Suppressor macrophage treated with lipopolysaccharide for 4 hours (primary cell): ENCODE results near the gene APOLD1.
"Not testable (repeated sequence)": the region's sequence is repeated elsewhere in the genome, so short reads cannot be mapped to it uniquely, and the experiment has no call there.

Experiments used
- DNase-seq: peaks from one replicate; pipeline ENCODE4 v3.0.0-alpha.2; 2020

The APOLD1 gene, protein sequence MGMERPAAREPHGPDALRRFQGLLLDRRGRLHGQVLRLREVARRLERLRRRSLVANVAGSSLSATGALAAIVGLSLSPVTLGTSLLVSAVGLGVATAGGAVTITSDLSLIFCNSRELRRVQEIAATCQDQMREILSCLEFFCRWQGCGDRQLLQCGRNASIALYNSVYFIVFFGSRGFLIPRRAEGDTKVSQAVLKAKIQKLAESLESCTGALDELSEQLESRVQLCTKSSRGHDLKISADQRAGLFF

GRCh38 chr12:12784911-12785814, at the start of gene APOLD1:
Gene APOLD1, plus strand, starts transcription at chr12:12785659. Its CDS starts 33 bp downstream, at chr12:12785692.
- no peak for DNase-seq

DNA sequence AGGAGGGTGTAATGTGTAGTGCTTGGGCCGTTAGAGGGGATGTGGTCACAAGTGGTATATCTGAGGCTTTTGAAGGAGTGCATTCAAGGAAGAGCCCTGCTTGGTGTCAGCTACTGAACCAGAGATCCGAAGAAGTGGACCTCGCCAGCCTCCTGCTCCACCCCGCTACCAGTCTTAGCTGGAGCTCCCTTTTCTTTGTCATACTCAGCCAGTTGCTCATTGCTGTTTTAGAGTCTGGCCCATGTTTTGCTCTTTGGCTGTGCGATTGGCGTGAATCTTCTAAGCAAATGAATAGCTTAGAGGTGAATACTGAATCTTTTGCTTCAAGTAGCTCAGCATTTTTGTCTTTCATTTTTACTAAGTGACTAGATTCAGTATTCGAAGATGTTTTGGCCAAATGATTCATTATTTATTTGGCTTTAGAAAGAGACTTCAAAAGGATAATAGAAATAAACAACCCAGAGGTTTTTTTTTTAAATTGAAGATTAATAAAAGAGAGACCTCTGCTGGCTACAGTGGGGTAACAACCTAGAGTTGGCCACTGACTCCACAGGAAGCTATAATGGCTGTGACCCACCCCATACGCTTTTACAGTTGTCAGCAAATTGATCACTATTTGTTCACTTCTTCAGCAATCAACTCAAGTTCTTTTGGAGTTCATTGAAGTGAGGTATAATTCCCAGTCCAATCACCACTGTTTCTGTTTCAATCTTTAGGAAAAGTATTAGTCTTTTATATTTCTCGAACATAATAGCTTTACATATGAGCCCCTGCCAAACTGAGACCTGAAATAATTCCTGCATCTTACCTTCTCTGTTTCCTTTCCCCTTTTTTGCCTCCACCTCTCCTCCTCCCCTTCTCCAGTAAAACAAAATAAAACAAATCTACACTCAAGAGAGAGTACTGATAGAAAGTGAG, 48.4 kb upstream of the APOLD1 start:
- DNase-seq = peak; percentile 65

DNA sequence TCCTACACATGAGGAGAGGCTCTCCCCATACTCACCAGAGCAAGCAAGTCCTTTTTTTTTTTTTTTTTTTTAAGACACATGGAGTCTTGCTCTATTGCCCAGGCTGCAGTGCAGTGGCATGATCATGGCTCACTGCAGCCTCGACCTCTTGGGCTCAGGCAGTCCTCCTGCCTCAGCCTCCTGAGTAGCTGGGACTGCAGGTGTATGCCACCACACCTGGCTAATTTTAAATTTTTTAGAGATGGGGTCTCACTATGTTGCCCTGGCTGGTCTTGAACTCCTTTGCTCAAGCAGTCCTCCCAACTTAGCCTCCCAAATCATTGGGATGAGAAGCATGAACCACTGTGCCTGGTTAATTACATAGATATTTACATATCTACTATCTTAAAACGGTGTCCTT, 47.3 kb upstream of the APOLD1 start:
- not testable (repeated sequence) for DNase-seq

DNA sequence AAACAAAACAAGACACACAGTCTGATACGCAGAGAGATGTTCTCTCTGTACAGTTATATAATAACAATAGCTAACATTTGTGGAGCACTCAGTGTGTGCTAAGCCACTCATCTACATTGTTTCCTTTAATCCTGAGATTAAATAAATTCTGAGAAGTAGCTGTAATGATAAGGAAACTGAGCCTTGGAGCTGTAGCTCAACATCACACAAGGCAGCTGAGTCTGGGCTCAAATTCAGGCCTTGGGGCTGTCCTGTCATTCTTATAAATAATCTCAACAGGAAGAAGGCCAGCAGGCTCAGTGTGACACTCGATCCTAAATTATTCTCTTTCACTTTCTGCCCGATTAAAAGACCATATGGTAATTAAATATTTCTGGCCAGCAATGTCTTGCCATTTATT, 43.8 kb upstream of the APOLD1 start:
- no peak for DNase-seq

GRCh38 chr12:12744546-12745305, 40.7 kb upstream of the APOLD1 start:
- no peak for DNase-seq

- DNase-seq = no peak
These were observed 39.8 kb upstream of the APOLD1 start for GRCh38 chr12:12745576-12746211.

GRCh38 chr12:12747278-12747677, 38.2 kb upstream of the APOLD1 start:
- DNase-seq = no peak

DNA sequence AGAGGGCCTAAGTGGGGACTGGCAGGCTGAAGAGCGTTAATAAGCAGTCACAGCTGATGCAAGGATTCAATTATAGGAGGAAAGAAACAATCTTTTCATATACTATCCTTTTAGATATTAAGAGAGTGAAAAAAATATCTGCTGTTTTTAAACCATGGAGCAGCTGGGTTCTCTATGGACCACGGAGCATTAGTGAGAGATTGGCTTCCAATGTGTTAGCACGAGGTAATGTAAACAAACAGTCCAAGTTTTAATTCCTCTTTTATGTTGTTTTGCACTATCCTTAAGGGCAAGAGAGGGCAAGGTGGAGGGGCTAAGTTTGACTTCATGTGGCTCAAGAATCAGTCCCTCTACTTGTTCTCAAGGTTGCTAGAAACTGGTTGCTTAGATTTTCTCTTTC, 37.4 kb upstream of the APOLD1 start:
- DNase-seq = no peak

- DNase-seq = no peak
These were observed 36.0 kb upstream of the APOLD1 start for GRCh38 chr12:12749433-12749832.

DNA sequence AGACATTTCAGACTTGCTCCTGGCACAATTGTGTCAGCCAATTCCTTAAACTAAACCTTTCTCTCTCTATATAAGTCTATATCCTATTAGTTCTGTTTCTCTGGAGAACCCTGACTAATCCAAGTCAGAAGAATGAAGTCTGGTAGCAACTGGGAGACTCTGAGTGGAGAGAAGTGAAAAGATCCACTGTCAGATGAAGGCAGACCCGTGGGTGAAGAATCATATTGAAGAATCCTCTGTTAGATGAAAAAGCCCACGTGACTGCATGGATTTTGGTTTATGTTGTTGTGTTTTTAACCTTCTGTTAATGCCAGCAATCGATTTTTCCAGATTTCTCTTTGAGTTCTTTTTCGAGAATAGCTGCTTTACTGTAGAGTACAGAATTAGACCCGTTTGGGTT, 29.5 kb upstream of the APOLD1 start:
- DNase-seq = no peak

GRCh38 chr12:12757121-12757520, 28.3 kb upstream of the APOLD1 start:
- no peak for DNase-seq

GRCh38 chr12:12759234-12759915, 26.1 kb upstream of the APOLD1 start:
- no peak for DNase-seq

DNA sequence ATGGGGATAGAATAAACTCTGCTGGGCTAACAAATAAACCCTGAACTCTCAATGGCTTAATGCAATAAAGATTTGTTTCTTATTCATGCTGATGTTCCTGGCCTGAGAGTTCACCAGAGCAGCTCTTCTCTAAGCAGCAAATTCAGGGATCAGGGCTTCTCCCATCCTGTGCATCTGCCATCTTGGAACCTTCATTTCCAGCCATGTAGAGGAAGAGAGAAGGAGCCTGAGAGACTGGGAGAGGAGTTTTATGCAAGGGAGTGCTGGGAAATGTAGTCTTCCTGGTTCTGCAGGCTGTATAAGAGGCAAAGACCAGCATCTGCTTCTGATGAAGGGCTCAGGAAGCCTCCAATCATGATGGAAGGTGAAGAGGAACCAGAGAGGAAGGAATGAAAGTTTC, 20.6 kb upstream of the APOLD1 start:
- DNase-seq = no peak

GRCh38 chr12:12770262-12770661, 15.2 kb upstream of the APOLD1 start:
- DNase-seq = no peak

- no peak for DNase-seq
These were observed 10.7 kb upstream of the APOLD1 start for GRCh38 chr12:12774791-12775190.

DNA sequence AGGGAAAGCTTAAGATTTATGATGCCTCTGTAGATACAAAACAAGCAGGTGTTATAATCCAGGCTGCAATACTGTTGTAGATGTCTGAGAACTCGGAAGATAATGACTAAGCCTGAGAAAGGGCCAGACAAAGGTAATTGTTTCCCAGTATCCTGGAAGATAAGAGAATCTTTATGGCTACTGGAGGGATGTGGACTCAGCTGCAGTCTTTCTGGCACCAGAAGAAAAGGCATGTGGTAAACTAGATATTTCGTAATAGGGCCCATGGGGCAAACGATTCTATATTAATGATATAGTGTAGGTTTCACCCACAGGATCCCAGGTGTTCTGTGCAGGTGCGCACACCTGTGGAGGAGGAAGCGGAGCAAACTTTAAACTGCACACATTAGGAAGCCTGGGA, 9.2 kb upstream of the APOLD1 start:
- no peak for DNase-seq

GRCh38 chr12:12777092-12777491, 8.4 kb upstream of the APOLD1 start:
- no peak for DNase-seq

DNA sequence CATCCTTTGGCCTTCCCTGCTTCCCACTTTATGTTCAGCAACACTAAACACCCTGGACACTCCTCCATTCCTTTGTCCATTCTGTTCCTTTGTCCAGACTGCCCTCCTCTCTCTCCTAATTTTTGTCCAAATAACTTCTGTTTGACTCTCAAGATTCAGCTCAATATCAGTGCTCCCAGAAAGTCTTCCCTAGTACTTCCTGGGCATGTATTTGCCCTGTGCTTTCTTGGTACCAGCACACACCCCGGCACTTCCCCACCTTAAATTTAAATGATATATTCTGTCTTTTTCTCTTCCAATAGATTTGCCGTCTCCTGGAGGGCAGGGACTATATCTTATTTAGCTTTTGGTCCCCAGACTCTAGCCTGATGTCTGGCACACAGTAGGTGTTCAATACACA, 6.5 kb upstream of the APOLD1 start:
- no peak for DNase-seq

GRCh38 chr12:12779529-12779928, 5.9 kb upstream of the APOLD1 start:
- peak; percentile 8 for DNase-seq

- no peak for DNase-seq
These were observed 1.3 kb upstream of the APOLD1 start for GRCh38 chr12:12784116-12784515.

DNA sequence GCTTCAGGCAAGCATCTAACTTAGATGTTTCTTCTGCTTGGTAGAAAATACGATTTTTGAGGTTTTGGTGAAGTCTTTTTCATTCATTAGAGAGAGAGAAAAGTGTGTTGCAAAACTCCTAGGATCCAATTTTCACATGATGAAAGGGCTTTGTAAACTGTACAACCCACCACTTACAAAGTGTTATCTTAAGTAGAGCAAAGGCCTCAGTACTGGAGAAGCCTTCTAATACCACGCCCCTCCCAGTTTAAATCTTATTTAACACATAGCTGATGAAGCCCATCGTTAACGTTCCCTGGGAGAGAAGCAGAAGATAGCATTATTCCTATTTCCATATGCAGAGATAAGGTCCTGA, 869 bp downstream of the APOLD1 start:
- no peak for DNase-seq
